Measurements from ENCODE around the gene CTDSPL. TPM values are rescaled to one million over a fixed set of nuclear protein-coding genes. Genes with fewer than 3 reads are reported as not detected.

CTDSPL gene
- total and polyA plus RNA-seq, 2 of the 13 experiments (the other 11 are each of a cell fraction or from before 2014, with no cell fraction given), result 26.1 to 142 TPM

GRCh38 chr3:38004415-38005075, 142.9 kb downstream of the CTDSPL start (continued):
- TF ChIP-seq XRCC5 (optimal IDR thresholded peaks at IDR 0.05; ENCODE audit: low read length) (peak; percentile 69), HDAC1 (CRISPR knock-in tag; IDR thresholded peaks at IDR 0.05) (peak; percentile 58), ZFP62 (CRISPR knock-in tag; IDR thresholded peaks at IDR 0.05) (no peak), ZNF580 (CRISPR knock-in tag; IDR thresholded peaks at IDR 0.05; ENCODE audit: borderline replicate concordance, low read depth) (peak; percentile 50; the same call in 1 of the 2 replicates), PCBP2 (optimal IDR thresholded peaks at IDR 0.05; ENCODE audit: low read depth, low read length, poor library complexity, severe bottlenecking) (no peak), ASH2L (IDR thresholded peaks at IDR 0.05; ENCODE audit: insufficient read length, low read depth, low read length) (peak; percentile 37), PREB (CRISPR knock-in tag; IDR thresholded peaks at IDR 0.05) (peak; percentile 55; the same call in 1 of the 2 replicates), TAF1 (CRISPR knock-in tag; IDR thresholded peaks at IDR 0.05) (peak; percentile 9; the same call in 1 of the 2 replicates), ZNF607 (CRISPR knock-in tag; IDR thresholded peaks at IDR 0.05; ENCODE audit: borderline replicate concordance) (0 out of 2 replicates have a peak, but pooled peaks have one; percentile 17), ATF2 (CRISPR knock-in tag; IDR thresholded peaks at IDR 0.05) (no peak; the same call in 1 of the 2 replicates), RAD21 (CRISPR knock-in tag; IDR thresholded peaks at IDR 0.05) (peak; percentile 31; the same call in 1 of the 2 replicates), JUNB (CRISPR knock-in tag; IDR thresholded peaks at IDR 0.05; ENCODE audit: borderline replicate concordance) (peak; percentile 57), RARG (CRISPR knock-in tag; IDR thresholded peaks at IDR 0.05; ENCODE audit: low read depth) (no peak), NR1H2 (CRISPR knock-in tag; IDR thresholded peaks at IDR 0.05; ENCODE audit: borderline replicate concordance, low read depth) (no peak), ZNF639 (CRISPR knock-in tag; conservative IDR thresholded peaks at IDR 0.05) (no peak), POLR2G (IDR thresholded peaks at IDR 0.05; ENCODE audit: low read depth, low read length) (no peak), ATF4 (CRISPR knock-in tag; IDR thresholded peaks at IDR 0.05) (no peak), JARID2 (CRISPR knock-in tag; IDR thresholded peaks at IDR 0.05; ENCODE audit: insufficient replicate concordance) (no peak), CEBPZ (IDR thresholded peaks at IDR 0.05; ENCODE audit: low read length) (no peak), KLF9 (CRISPR knock-in tag; IDR thresholded peaks at IDR 0.05; ENCODE audit: low read depth) (no peak; the same call in 1 of the 2 replicates), ARNTL (CRISPR knock-in tag; IDR thresholded peaks at IDR 0.05) (0 out of 2 replicates have a peak, but pooled peaks have one; percentile 1)

All from HepG2 (cell line).